Right forelimb (tissue), 1 donor: ENCODE data around the gene CROT.
"Not testable (repeated sequence)": the region's sequence is repeated elsewhere in the genome, so short reads cannot be mapped to it uniquely, and the experiment has no call there.

Source experiments
- DNase-seq: peaks from one replicate; pipeline ENCODE4 v3.0.0-alpha.2; 2018

The CROT gene, protein sequence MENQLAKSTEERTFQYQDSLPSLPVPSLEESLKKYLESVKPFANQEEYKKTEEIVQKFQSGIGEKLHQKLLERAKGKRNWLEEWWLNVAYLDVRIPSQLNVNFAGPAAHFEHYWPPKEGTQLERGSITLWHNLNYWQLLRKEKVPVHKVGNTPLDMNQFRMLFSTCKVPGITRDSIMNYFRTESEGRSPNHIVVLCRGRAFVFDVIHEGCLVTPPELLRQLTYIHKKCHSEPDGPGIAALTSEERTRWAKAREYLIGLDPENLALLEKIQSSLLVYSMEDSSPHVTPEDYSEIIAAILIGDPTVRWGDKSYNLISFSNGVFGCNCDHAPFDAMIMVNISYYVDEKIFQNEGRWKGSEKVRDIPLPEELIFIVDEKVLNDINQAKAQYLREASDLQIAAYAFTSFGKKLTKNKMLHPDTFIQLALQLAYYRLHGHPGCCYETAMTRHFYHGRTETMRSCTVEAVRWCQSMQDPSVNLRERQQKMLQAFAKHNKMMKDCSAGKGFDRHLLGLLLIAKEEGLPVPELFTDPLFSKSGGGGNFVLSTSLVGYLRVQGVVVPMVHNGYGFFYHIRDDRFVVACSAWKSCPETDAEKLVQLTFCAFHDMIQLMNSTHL

DNA sequence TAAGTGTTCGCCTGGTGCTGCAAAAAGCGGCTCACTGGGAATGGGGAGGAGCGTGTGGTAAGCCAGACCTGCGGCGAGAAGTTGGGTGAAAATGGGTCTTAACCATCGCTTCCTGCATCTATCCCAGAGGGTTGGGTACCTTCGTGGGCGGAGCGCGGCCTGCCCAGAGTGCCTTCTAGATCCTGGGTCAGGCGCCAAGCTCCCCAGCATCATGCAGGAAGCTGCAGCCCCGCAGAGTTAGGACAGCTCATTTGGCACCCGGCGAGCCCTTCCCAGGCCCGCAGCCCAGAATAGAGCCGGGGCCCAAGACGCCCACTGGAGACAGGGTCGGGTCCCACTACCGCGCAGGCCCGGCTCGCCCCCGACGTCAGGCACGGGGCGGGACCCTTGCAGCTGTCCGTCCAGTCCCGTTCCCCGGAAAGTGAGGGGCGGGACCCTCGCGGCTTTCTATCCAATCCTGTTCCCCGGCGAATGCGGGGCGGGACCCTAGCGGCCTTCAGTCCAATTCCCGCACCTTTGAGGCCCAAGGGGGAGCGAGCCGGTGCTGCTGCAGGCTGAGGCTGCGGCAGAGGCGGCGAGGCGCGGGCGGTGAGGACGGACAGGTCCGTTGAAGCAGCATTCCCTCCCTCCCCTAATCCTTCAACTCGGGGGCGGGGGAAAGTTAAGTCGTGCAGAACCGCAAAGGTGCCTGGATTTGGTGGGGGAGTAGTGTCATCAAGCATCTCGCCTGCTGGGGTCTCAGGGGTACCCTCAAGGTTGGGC, at the start of gene CROT:
Gene CROT, plus strand, starts transcription at position 499 of the 762 bp plus-strand sequence. CDS start 3,405 bp downstream, outside the sequence.
- peak; percentile 96 for DNase-seq

DNA sequence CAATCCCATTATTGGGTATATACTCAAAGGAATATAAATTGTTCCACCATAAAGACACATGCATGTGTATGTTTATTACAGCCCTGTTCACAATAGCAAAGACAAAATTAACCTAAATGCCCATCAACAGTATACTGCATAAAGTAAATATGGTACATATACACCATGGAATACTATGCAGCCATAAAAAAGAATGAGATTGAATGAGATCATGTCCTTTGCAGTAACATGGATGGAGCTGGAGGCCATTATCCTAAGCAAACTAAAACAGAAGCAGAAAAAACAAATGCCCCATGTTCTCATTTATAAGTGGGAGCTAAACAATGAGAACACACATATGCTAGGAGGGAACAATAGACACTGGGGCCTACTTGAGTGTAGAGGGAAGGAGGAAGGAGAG, 44.7 kb upstream of the CROT start:
- no peak for DNase-seq

DNA sequence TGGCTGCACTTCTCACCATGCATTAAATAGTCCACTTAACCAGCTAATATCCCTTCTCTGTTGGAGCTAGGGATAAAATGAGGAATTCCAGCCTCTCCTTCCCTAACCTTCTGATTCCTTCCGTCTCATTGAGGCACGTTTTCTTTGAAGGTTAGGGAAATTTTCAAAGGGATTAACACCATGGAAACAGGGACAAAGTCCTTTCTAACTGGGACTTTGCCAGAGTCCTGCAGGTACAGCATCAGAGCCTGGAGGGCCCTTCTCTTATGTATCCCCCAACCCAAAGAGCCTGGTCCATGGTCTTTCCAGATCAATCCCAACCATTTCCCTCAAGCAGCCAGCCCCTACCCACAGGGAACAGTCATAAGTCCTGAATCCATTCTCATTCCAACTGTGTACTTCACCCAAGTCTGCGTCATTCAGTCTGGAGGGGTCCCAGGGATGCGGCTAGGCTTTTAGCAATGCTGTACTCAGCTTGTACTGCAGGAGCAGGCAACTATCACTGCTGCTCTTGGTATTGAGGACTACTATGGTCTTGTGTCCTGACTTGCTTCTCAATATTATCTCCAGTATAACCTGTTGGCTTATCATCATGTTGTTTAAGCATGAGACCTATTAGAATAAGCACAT, 34.6 kb upstream of the CROT start:
- no peak for DNase-seq

DNA sequence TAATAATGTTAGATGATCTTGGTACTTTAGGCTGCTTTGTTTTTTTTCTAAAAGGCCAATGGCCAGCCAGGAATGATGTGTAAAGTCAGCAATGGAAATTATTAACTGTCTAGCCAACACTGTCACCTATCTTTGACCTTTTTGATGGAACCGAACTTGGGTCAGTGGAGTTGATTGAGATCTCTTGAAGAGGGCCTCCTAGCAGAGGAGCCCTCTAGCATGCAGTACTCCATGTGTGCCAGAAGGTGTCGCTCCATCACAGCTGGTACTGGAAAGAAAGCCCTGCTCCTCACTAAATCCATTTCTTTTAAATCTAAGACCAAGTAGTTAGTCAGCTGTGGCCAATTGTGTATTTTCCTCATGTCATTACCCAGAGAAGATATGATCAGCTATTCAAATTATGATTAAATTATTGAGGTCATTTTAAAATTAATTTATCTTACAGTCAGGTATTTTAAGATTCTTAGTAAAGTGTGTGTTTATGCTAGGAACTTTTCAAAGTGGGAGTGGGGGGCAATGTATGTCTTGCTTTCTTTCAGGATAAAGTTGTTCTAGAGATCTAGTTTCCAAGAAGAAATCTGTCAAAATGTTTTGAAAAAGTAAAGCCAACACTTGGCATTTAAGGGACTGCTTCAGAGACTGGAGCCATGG, 33.1 kb upstream of the CROT start:
- peak; percentile 72 for DNase-seq

DNA sequence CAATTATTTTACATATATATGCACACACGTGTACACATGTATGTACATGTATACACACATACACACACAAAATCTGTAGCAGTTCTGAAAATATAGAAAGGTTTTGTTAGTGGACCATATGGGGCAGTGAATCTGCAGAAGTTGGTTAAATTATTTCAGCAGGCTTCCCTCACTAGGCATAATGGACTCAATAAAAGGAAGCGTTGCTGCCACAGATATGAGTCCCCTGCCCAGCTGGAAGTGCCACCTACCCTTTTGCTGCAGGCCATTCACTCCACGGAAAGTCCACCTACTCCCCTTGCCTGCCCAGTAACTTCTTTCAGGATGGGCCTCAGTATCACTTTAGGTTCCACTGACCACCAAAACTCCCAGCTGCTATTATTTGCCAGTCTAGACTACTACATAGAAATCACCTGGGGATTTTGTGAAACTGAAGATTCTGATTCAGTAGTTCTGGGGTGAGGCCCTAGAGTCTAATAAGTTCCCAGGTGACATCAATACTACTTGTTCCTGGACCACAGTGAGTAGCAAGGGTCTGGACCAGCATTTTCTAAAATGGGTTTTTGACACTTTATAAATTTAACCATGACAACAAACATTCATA, 29.3 kb upstream of the CROT start:
- DNase-seq, result no peak

DNA sequence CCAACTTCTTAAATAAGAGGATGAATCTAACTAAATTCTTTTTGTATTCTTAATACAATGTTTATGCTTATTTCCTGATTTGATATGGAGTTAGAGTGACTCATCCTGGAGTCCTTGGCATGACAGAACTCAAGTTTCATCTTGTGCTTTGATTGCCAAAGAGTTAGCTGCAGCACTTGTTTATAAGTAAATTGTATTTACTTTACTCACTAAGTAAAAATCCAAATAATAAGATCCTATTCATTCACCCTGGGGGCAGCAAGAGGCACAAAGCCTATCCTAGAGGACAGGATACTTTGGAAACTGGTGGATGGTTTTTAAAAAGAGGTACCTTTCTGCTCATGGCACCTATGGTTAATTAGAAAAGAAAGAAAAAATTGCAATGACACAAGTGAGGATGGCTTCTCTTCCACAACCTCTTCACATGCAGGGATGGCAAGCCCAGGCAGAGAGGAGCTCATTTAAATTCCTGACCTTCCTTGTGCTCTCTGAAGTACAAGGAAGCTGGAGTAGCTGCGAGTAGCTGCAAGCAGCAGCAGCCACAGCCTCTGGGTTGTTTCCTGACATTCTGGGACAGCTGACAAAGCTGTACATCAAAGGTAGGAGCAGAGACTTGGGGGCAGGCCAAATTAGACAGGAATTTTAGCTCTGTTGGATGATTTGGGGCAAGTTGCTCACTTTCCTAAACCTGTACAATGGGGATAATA, 28.5 kb upstream of the CROT start:
- no peak for DNase-seq

DNA sequence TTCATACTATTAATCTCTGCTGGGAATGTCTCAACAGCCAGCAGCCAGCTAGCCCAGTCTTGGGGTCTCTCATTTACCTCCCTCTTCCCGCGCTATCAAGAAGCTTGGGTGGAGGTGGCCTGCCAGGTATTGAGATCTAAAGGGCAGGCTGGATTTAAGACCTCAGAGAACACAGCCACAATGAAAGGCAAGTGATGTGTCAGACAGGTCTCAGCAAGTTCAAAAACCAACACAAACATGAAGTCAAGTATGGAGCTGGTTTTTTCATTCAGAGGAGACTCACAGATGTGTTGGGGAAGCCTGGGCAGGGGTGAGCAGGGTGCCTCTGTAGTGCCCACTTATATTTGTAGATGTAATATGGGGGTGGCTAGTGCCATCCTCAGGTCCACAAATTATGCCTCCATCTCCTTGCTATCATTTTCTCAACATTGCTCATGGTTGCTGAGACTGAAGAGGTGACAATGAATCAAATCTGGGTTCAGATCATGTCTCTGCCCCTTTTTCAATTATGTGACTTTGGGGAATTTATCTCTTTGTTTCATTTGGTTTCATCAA, 27.7 kb upstream of the CROT start:
- no peak for DNase-seq

DNA sequence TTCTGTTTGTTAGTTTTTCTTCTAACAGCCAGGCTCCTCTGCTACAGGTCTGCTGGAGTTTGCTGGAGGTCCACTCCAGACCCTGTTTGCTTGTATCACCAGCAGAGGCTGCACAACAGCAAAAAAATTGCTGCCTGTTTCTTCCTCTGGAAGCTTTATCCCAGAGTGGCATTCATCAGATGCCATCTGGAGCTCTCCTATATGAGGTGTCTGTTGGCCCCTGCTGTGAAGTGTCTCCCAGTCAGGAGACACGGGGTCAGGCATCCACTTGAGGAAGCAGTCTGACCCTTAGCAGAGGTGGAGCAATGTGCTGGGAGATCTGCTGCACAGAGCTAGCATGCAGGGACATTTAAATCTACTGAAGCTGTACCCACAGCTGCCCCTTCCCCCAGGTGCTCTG, 26.7 kb upstream of the CROT start:
- DNase-seq, result no peak

DNA sequence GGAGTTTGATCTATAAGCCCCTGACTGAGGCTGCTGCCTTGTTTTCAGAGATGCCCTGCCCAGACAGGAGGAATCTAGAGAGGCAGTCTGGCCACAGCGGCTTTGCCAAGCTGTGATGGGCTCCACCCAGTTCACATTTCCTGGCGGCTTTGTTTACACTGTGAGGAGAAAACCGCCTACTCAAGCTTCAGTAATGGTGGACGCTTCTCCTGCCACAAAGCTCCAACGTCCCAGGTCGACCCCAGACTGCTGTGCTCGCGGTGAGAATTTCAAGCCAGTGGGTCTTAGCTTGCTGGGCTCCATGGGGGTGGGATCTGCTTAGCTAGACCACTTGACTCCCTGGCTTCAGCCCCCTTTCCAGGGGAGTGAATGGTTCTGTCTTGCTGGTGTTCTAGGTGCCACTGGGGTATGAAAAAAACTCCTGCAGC, 26.3 kb upstream of the CROT start:
- DNase-seq, result not testable (repeated sequence)

DNA sequence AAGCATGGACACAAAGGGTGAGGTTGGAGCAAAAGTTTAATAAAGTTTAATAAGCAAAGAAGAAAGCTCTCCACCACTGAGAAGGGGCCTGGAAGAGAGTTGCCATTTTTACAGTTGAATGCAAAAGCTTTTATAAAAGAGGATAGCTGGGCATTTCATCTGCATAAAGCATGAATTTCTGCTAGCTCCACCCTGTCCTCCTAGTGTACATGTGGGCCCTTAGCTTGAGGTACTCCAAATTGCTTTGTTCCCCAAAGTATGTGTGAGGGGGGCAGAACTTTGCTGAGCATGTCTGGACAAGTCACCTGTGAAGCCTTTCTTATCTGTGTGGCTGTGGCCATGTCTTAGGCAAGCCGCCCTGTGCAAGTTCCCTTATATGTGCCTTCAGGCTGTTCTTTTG, 22.6 kb upstream of the CROT start:
- DNase-seq, result no peak

DNA sequence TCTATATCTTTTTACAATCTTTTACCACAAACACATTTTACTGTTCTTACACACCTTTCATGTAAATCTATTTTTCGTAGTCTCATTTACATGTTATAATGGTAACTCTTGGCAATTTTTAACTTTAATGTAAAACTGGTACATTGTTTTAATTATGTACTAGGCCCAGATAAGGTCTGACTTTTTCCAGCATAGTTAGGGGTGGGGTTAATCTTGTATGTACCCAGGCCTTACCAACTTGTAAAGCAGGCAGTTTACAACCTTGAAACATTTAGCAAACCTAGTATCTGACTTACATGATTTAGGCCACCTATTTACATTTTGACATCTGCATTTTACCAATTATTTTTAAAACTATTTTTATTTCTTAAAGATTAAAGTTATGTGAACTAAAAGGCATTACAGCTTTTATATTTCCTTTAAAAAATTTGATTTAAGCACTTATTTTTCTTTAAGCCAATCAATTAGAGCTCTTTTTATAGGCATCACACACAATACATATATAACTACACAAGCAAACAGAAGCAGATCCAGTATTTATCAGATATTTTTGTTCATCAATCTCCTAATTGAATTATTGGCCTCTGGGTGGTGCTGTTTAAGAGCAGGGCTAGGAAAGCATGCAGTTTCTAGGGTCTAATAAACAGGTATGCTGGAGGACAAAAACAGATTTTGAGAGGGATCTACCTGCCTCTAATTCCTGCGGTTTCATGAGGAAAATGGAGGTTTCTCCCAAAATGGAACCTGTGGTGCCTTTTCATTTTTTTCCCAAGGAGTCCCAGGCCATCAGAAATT, 19.7 kb upstream of the CROT start:
- no peak for DNase-seq

DNA sequence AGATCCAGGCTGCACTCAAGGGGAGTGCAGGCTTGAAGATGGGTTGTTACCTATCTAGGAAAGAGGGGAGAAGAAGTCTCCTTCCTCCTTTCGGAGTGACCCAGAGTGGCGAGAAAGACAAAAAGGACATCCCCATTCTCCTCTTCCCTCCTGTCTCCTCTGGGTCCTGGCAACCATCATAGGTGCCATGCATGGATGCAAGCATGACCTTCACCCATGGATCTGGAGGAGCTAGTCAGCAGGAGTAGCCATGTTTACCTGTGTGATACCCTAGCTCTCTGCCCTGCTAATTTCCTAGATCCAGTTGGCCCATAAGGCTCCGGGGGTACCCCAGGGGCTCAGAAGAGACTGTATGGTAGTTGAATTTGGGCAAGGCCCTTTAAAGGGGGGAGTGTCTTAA, 17.2 kb upstream of the CROT start:
- no peak for DNase-seq

DNA sequence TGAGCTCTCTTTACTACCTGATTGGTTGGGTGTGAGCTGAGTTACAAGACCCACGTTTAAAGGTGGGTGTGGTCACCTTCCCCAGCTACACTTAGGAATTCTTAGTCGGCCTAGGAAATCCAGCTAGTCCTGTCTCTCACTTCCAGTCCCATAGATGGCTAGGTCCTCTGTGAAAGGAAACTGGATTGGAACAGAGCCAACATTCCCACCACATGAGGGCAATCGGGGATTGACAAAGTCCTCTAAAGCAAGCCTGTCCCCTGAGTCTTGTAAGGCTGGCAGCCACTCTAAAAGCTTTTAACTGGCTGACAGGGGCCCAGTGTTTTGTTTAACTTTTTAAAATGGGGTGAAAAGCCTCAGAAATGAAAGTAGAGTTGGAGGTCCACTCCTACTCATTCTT, 15.1 kb upstream of the CROT start:
- DNase-seq, result no peak

DNA sequence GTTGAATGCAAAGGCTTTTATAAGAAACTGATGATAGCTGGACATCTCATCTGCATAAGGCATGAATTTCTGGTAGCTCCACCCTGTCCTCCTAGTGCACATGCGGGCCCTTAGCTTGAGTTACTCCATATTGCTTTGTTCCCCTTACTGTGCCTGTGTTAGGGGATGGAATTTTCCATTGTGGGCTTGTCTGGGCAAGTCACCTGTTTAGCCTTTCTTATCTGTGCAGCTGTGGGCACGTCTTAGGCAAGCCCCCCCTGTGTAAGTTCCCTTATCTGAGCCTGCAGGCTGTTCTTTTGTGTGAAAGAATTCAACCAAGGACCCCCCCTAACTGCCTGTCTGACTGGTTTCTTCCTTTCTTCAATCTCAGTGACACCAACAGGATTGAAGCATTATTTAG, 14.5 kb upstream of the CROT start:
- no peak for DNase-seq

DNA sequence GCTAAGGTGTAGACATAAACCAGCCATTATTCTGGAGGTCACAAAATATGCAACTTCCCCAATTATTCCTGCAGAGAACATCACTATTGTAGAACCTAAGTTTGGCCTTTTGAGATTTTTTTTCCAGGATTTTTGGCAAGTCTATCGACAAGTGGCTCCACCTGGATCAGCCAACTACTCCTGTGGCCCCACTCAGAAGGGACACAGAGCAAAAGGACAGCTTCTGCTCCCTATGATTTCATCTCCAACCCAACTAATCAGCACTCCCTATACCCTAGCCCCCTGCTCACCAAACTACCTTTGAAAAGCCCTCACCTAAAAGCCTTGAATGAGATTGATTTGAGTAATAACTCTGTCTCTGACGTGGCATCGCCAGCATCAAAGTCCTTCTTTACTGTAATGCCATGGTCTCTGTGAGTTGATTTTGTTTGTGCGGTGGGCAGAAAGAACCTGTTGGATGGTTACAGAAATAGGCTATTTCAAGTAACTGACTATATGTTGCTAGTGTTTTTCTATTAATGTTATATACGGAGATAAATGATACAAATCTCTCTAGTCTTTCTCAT, 13.7 kb upstream of the CROT start:
- no peak for DNase-seq

DNA sequence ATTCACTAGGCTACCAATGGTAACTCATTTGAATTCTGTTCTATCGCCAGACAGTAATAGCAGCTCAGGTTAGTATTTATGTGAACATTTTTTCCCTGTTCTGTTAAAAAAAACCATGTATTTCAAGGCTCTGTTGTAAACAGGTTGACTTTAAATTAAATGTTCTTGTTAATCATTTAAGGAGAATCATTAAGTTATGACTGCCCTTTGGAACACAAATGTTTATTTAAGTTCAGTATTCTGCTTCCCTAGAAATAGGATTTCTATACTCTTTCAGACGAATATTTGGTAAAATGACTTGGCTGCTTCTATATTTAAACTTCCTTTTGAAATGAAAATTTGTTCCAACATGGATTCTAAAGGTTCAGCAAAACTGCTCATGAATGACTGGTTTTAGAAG, 13.1 kb upstream of the CROT start:
- no peak for DNase-seq

DNA sequence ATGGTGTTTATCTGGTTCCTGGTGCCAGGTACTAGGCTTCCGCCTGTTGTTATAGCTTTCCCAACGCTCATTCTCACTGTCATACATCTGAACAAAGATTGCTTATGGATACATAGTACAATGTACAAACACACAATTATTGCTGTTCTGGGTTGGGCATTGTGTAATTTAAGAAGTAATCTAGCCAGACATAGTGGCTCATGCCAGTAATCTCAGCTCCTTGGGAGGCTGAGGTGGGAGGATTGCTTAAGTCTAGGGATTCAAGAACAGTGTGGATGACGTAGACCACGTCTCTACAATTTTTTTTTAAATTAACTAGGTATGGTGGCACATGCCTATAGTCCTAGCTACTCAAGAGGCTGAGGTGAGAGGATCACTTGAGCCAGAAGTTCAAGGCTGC, 9.3 kb upstream of the CROT start:
- DNase-seq, result no peak

DNA sequence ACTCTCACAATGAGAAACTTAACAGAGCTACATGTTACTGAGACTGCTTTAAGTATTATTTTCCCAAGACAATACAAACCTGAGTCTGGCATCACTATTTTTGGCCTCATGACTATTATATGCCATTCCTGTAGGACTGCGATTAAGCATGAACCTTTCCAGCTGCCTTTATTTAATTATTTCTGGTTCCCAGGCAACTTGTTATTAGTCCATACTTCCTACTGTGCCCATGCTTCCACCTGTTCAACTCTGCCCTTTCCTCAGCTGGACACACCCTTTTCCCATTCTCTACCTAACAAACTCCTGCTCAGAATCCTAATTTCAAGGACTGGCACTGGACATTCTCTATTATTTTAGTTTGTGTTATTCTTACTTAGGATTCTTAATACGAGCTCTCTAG, 8.1 kb upstream of the CROT start:
- no peak for DNase-seq

DNA sequence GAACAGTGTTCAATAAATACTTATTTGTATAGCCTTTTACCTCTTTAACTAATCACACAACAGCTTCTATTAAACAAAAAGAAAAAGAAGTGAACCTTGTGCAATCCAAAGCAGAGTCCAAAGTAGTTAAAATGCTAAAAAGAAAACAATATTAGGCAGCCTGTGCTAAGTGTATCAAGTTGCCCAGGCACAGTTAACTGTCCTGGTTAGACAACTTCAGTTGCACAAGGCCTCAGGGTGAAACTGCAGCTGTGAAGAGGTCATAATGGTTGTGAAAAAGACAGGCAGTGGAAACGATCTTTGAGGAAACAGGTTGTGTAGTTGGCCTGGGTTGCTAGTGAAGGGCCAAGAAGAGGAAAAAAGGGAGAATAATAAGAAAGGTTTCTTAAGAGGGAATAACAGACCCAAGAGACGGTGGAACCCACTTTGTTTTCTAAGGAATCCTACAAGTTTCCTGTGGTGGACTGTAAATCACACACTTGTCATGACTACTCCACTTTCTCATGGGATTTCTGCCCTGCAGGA, 6.0 kb upstream of the CROT start:
- DNase-seq, result no peak

DNA sequence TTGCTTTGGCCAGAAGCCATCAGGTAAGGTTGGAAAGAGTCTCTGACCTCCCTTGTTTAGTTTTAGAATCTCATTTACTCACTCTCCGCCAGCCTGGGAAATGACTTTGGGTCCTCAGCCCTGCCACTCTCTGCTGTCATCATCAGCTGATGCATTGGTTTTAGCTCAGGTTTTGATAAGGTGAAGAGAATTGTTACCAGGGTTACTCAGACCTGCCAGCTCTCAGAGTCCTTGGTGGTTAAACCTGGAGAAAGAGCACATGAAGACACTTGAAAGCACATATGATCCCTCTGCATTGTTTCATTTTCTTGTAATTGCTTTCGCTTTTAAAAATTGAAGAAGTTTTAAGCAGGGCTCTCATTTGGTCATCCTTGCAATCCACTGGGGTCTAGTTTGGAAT, 4.0 kb upstream of the CROT start:
- no peak for DNase-seq
